Stimulated activated CD4-positive, alpha-beta T cell treated with anti-CD3 and anti-CD28 coated beads, Interleukin-1b, Interleukin-23, amount 100 ng/mL, for 24 hours (primary cell): ENCODE data around the gene TAS2R41.

Experiments used
- DNase-seq, 4 experiments: peaks; one replicate each; pipeline ENCODE4 v3.0.0-alpha.2; 2020; ENCODE audit warnings: low read depth in 4 of 4, low spot score in 1 of 4

Gene TAS2R41, protein sequence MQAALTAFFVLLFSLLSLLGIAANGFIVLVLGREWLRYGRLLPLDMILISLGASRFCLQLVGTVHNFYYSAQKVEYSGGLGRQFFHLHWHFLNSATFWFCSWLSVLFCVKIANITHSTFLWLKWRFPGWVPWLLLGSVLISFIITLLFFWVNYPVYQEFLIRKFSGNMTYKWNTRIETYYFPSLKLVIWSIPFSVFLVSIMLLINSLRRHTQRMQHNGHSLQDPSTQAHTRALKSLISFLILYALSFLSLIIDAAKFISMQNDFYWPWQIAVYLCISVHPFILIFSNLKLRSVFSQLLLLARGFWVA

DNA sequence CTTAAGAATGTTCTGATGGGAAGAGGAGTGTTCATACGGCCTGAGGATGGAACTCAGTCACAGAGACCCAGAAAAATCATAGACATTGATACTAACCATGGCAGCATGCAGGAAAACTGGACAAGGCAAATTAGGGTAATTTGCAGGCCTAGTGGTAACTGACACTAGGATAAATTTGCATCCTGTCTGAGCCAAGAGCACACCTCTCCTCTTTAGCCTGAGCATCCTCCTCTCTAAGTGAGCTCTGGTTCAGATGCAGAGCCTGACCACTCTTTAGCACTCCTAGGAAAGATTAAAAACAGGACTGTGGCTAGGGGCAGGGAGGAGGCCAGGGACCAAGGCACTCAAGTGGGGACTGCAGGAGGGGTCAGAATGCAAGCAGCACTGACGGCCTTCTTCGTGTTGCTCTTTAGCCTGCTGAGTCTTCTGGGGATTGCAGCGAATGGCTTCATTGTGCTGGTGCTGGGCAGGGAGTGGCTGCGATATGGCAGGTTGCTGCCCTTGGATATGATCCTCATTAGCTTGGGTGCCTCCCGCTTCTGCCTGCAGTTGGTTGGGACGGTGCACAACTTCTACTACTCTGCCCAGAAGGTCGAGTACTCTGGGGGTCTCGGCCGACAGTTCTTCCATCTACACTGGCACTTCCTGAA, at the start of gene TAS2R41:
TSS of gene TAS2R41 (plus strand) at position 373 of the 650 bp plus-strand sequence. CDS start at position 373, 0 bp downstream.
- DNase-seq: no peak

GRCh38 chr7:143429770-143430698, 47.6 kb upstream of the TAS2R41 start:
- DNase-seq: no peak

- no peak for DNase-seq
Measured at GRCh38 chr7:143431109-143431508, 46.6 kb upstream of the TAS2R41 start.

- DNase-seq: no peak
Measured at GRCh38 chr7:143433759-143434158, 43.9 kb upstream of the TAS2R41 start.

GRCh38 chr7:143434660-143435059, 43.0 kb upstream of the TAS2R41 start:
- no peak for DNase-seq

GRCh38 chr7:143435266-143435665, 42.4 kb upstream of the TAS2R41 start:
- no peak for DNase-seq

DNA sequence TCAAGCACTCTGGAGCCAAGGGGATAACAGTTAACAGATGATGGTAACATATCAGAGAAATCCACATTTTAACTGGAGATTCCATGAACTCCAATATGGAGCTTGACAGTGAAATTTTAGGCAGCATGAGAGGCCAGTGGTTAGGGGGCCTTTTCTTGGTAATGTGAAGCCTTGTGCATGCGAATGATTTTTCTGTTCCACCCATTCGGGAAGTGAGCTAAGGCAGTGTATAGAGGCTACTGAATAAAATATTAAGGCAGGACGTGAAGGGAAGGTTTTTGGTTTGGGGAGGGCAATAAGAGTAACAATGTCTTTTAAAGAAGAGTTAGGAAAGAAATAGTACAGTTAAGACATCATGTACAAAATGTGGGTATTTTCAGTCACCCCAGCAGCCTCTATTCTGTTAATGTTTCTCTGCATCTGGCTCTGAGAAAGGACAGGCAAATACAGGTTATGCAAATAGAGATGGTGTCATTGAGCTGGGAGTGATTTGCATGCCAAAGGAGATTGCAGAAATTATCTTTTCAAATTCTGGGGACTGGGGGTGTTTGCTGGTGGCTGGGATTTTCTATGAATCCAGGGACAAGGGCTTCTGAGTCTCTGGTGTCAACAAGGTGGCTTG, 41.2 kb upstream of the TAS2R41 start:
- DNase-seq: no peak

DNA sequence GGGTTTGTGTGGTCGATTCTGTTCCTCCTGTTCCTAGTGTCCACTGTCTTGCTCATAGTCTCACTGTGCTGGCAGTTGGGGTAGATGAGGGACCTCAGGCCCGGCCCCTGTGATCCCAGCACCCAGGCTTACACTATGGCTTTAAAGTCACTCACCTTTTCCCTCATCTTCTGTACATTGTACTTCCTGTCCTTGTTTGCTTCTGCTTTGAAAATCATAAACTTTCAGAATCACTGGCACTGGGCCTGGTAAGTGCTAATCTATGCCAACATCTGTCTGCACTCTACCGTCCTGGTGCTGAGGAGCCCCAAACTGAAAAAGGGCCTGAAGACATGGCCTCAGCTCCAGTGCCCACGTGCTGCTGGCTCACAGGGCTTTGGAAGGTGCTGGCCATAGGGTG, 40.1 kb upstream of the TAS2R41 start:
- no peak for DNase-seq

DNA sequence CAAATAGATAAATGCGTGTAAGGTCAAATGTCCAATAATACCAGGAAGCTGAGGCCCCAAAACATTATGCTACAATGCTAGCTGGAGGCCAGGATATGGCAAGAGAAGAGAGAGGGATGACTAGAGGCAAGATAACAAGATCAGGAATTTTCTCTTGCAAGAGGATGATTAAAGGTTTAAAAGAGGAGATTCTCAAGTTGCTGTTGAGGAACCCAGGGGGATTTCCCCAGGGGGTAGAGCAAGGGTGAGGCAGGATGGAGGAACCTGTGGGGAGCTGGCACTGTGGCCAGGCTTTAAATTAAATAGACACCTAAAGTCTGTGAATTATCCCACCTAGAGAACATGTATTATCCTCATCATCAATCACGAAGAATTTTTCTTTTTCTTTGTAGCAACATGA, 37.8 kb upstream of the TAS2R41 start:
- no peak for DNase-seq

DNA sequence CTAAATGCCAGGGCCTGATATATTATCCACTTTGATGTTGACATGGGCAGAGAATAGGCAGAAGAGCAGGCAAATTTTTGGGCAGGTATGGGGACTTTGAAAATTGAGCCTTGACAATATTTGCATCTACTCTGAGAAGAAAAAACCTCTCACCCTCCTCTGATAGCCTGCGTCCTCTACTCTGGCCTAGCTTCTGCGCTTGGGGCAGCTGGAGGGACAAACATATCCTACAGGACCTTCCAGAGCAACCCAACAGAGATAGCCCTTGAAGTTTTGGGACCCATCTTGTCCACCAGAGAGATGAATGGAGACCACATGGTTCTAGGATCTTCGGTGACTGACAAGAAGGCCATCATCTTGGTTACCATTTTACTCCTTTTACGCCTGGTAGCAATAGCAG, 34.5 kb upstream of the TAS2R41 start, which contains the start of gene TAS2R60:
TSS of gene TAS2R60 (plus strand) at position 301 of the 400 bp plus-strand sequence. CDS start at position 301, 0 bp downstream.
- DNase-seq: no peak

- no peak for DNase-seq
Measured at GRCh38 chr7:143444063-143444782, 33.5 kb upstream of the TAS2R41 start.

- no peak for DNase-seq
Measured at GRCh38 chr7:143444785-143445184, 32.9 kb upstream of the TAS2R41 start.

DNA sequence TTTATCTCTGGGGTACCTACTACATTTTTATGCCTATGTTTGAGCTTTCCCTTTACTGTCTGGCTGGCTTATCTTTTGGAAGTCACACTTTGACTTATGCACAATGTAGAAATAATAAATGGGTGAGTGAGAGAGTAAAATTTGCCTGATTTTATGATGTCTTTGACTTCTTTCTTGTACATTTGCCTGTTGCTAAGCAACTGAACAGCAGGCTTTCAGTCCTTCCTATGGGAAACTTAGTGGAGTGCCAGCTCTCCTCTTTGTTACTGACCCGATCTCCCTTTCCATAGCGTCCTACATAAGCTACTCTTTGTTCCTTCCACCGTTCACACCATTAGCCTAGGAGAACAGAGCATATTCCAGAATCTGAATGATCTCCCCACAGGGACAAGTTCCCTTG, 30.2 kb upstream of the TAS2R41 start:
- DNase-seq: no peak

- DNase-seq: no peak
Measured at GRCh38 chr7:143448429-143448828, 29.2 kb upstream of the TAS2R41 start.

DNA sequence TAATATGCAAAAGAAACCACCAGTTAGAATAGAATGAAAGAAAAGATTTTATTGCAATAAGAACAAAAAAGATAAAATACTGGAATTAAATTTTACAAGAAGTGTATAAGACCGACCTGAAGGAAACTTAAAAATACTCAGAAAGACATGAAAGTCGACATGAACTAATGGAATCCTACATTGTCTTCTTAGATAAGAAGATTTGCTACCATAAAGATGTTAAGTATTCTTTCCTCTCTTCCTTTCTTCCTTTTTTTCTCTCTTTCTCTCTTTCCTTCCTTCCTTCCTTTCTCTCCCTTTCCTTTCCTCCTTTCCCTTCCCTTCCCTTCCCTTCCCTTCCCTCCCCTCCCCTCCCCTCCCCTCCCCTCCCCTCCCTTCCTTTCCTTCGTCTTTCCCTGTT, 27.9 kb upstream of the TAS2R41 start:
- DNase-seq: no peak

GRCh38 chr7:143451122-143451521, 26.6 kb upstream of the TAS2R41 start:
- no peak for DNase-seq

DNA sequence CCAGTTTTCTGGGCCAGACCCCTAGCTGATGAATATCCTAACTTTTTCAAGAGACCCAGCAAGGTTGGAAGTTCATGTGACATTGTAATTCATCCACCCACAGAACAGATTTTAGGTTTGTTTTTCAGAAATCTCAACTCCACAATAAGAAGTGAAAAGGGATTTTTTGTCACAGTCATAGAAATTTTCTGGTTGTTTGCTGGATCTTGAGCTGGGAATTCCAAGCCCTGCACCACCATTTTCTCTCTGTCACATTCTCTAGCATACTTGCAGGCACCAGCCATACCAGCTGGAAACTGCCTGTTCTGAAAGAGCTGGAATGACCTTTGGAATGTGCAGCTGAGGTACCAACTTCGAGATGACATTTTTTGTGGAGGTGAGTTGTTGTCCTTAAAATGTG, 25.9 kb upstream of the TAS2R41 start:
- DNase-seq: no peak

DNA sequence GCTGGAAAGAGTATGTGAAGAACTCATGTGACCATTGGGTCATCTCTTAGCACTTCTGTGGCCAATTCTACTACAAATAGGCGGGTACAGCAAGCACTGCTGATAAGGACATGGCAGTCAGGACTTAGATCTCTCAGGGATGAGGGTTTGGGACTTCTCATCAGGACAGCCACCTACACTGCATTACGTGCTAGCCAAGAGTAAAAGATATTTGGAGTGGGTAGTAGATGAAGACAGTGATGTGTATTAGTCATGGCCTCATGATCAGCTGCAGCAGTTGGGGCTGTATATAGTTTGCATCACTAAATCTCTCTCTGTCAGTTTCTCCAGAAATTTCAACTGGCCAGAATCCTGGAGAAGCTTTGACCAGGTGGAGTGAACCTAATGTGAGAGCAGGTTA, 25.2 kb upstream of the TAS2R41 start:
- DNase-seq: no peak

- no peak for DNase-seq
Measured at GRCh38 chr7:143454091-143454680, 23.5 kb upstream of the TAS2R41 start.

DNA sequence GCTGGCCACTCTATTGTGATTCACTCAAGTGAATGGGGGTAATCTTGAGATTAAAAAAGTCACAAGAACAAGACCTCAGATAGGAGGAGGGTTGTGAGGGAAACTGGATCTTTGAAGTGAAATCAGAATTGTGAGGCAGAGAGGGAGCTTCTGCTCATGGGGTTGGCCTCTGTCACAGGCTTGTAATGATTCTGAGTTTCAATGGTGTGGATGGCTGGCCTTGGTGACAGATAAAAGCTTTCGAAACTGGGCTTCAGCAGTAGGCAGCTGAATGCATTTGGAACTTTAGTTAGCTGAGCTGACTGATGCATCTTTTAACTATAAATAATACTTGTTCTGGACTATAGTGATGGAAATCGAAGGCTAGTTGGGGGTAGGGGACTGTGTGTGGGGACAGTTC, 22.2 kb upstream of the TAS2R41 start:
- no peak for DNase-seq
